ENCODE measurements around the gene SYK.

DNA sequence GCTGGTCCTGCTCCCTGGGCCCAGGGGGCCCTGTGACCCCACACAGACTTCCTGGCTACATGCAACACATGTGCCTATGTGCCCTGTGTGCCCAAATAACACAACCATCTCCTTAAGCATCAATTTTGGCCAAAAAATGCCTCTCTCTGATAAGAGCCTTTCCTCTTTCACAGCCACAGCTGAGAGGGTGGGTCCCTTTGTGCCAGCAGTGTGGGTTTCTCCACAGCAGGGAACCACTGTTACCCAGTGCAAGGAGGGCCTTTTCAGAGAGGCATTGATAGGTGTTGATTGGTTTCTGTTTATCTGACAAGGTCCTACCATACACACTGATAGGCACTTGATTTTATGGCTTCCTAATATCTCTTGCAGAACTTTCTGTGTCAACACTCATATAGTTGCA is 42.7 kb downstream of the SYK start:
- TF ChIP-seq, protein P1, sequence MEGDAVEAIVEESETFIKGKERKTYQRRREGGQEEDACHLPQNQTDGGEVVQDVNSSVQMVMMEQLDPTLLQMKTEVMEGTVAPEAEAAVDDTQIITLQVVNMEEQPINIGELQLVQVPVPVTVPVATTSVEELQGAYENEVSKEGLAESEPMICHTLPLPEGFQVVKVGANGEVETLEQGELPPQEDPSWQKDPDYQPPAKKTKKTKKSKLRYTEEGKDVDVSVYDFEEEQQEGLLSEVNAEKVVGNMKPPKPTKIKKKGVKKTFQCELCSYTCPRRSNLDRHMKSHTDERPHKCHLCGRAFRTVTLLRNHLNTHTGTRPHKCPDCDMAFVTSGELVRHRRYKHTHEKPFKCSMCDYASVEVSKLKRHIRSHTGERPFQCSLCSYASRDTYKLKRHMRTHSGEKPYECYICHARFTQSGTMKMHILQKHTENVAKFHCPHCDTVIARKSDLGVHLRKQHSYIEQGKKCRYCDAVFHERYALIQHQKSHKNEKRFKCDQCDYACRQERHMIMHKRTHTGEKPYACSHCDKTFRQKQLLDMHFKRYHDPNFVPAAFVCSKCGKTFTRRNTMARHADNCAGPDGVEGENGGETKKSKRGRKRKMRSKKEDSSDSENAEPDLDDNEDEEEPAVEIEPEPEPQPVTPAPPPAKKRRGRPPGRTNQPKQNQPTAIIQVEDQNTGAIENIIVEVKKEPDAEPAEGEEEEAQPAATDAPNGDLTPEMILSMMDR (conservative IDR thresholded peaks at IDR 0.05 in 1 of 2, IDR thresholded peaks at IDR 0.05 in 1 of 2; ENCODE audit: low read depth in 1 of 2, low read length in 2 of 2), result no peak
- TF ChIP-seq EZH2 (IDR thresholded peaks at IDR 0.05; ENCODE audit: low read length, missing control alignments), result no peak
